ENCODE measurements around the gene GSTT2B. TPM values are rescaled to one million over a fixed set of nuclear protein-coding genes. Genes with fewer than 3 reads are reported as not detected.
"Not testable (repeated sequence)": the region's sequence is repeated elsewhere in the genome, so short reads cannot be mapped to it uniquely, and the experiment has no call there.

GSTT2B gene
- polyA plus RNA-seq, 1 of the 3 experiments (the other 2 are of a cell fraction), result 32.8 TPM

GRCh38 chr22:23952794-23953405 is 8.1 kb downstream of the GSTT2B start:
- H3K36me3 ChIP-seq (replicated peaks in 1 of 2; ENCODE audit: control insufficient read depth in 1 of 2, insufficient read depth in 2 of 2, low read length in 1 of 2); H3K9me2 ChIP-seq; H3K9me3 ChIP-seq; H3K4me3 ChIP-seq (ENCODE audit: low read depth in 2 of 2, low read length in 1 of 2); H3K79me2 ChIP-seq (ENCODE audit: insufficient read depth); H3K4me2 ChIP-seq; CTCF ChIA-PET; H3K9ac ChIP-seq; H3F3A ChIP-seq (replicated peaks; ENCODE audit: insufficient read depth); H3K27me3 ChIP-seq (ENCODE audit: insufficient read depth); DNase-seq; POLR2A ChIA-PET; H4K20me1 ChIP-seq (ENCODE audit: insufficient read depth); H2AFZ ChIP-seq (ENCODE audit: low read depth); H3K4me1 ChIP-seq (ENCODE audit: control insufficient read depth in 1 of 2, insufficient read depth in 2 of 2, low read depth in 1 of 2, low read length in 1 of 2); H3K27ac ChIP-seq (ENCODE audit: low read depth in 2 of 2, low read length in 1 of 2): not testable (repeated sequence)
- 65% methylated on average over 11 of the region's 11 CpGs for WGBS (ENCODE audit: low lambda C conversion rate)

GRCh38 chr22:23951383-23951782 is 9.6 kb downstream of the GSTT2B start:
- H3K4me3 ChIP-seq (ENCODE audit: low read depth in 2 of 2, low read length in 1 of 2); H2AFZ ChIP-seq (ENCODE audit: low read depth); H3K27me3 ChIP-seq (ENCODE audit: insufficient read depth); POLR2A ChIA-PET; H3K36me3 ChIP-seq (replicated peaks in 1 of 2; ENCODE audit: control insufficient read depth in 1 of 2, insufficient read depth in 2 of 2, low read length in 1 of 2); DNase-seq; H3K9ac ChIP-seq; H3K9me3 ChIP-seq; H3K9me2 ChIP-seq; CTCF ChIA-PET; H3K4me2 ChIP-seq; H4K20me1 ChIP-seq (ENCODE audit: insufficient read depth); H3K4me1 ChIP-seq (ENCODE audit: control insufficient read depth in 1 of 2, insufficient read depth in 2 of 2, low read depth in 1 of 2, low read length in 1 of 2); H3K79me2 ChIP-seq (ENCODE audit: insufficient read depth); H3F3A ChIP-seq (replicated peaks; ENCODE audit: insufficient read depth); H3K27ac ChIP-seq (ENCODE audit: low read depth in 2 of 2, low read length in 1 of 2): not testable (repeated sequence)
- 88% methylated on average over 2 of the region's 2 CpGs for WGBS (ENCODE audit: low lambda C conversion rate)

GRCh38 chr22:23949764-23950163 is 11.2 kb downstream of the GSTT2B start:
- 82% methylated on average over 12 of the region's 18 CpGs for WGBS (ENCODE audit: low lambda C conversion rate)
- H3K9me2 ChIP-seq; H3K27ac ChIP-seq (ENCODE audit: low read depth in 2 of 2, low read length in 1 of 2); H3K4me2 ChIP-seq; H3K36me3 ChIP-seq (replicated peaks in 1 of 2; ENCODE audit: control insufficient read depth in 1 of 2, insufficient read depth in 2 of 2, low read length in 1 of 2); H3K4me1 ChIP-seq (ENCODE audit: control insufficient read depth in 1 of 2, insufficient read depth in 2 of 2, low read depth in 1 of 2, low read length in 1 of 2); H3K79me2 ChIP-seq (ENCODE audit: insufficient read depth); POLR2A ChIA-PET; H3K9me3 ChIP-seq; H3K4me3 ChIP-seq (ENCODE audit: low read depth in 2 of 2, low read length in 1 of 2); DNase-seq; CTCF ChIA-PET; H3K9ac ChIP-seq; H2AFZ ChIP-seq (ENCODE audit: low read depth); H4K20me1 ChIP-seq (ENCODE audit: insufficient read depth); H3F3A ChIP-seq (replicated peaks; ENCODE audit: insufficient read depth); H3K27me3 ChIP-seq (ENCODE audit: insufficient read depth): not testable (repeated sequence)

GRCh38 chr22:23947391-23947790 is 13.6 kb downstream of the GSTT2B start:
- H3K79me2 ChIP-seq (ENCODE audit: insufficient read depth); H3F3A ChIP-seq (replicated peaks; ENCODE audit: insufficient read depth); H3K4me1 ChIP-seq (ENCODE audit: control insufficient read depth in 1 of 2, insufficient read depth in 2 of 2, low read depth in 1 of 2, low read length in 1 of 2); H3K9me3 ChIP-seq; H3K4me2 ChIP-seq; H3K36me3 ChIP-seq (replicated peaks in 1 of 2; ENCODE audit: control insufficient read depth in 1 of 2, insufficient read depth in 2 of 2, low read length in 1 of 2); DNase-seq; H4K20me1 ChIP-seq (ENCODE audit: insufficient read depth); H3K9me2 ChIP-seq; H2AFZ ChIP-seq (ENCODE audit: low read depth); H3K27ac ChIP-seq (ENCODE audit: low read depth in 2 of 2, low read length in 1 of 2); CTCF ChIA-PET; POLR2A ChIA-PET; H3K4me3 ChIP-seq (ENCODE audit: low read depth in 2 of 2, low read length in 1 of 2); H3K27me3 ChIP-seq (ENCODE audit: insufficient read depth); H3K9ac ChIP-seq: not testable (repeated sequence)
- 31% methylated on average over 3 of the region's 3 CpGs for WGBS (ENCODE audit: low lambda C conversion rate)

- H3K9ac ChIP-seq; H3K4me1 ChIP-seq (ENCODE audit: control insufficient read depth in 1 of 2, insufficient read depth in 2 of 2, low read depth in 1 of 2, low read length in 1 of 2); H3K4me2 ChIP-seq; H3K9me2 ChIP-seq; H3K27me3 ChIP-seq (ENCODE audit: insufficient read depth); H3K4me3 ChIP-seq (ENCODE audit: low read depth in 2 of 2, low read length in 1 of 2); H4K20me1 ChIP-seq (ENCODE audit: insufficient read depth); DNase-seq; H3K36me3 ChIP-seq (replicated peaks in 1 of 2; ENCODE audit: control insufficient read depth in 1 of 2, insufficient read depth in 2 of 2, low read length in 1 of 2); H3K79me2 ChIP-seq (ENCODE audit: insufficient read depth); H2AFZ ChIP-seq (ENCODE audit: low read depth); H3F3A ChIP-seq (replicated peaks; ENCODE audit: insufficient read depth); CTCF ChIA-PET; H3K27ac ChIP-seq (ENCODE audit: low read depth in 2 of 2, low read length in 1 of 2); POLR2A ChIA-PET; H3K9me3 ChIP-seq: not testable (repeated sequence)
- WGBS (ENCODE audit: low lambda C conversion rate), result 94% methylated on average over 3 of the region's 14 CpGs
Observed at GRCh38 chr22:23940166-23940565, 20.8 kb downstream of the GSTT2B start.
